Osteoblast (primary cell): ENCODE measurements around the gene TMEM244. TPM values are rescaled to one million over a fixed set of nuclear protein-coding genes. Genes with fewer than 3 reads are reported as not detected.

ENCODE experiments used
- DNase-seq: peaks from one replicate; pipeline ENCODE4 v3.0.0; 2011; ENCODE audit warnings: low spot score, mixed read lengths; ENCODE audit not compliant: insufficient read length; ENCODE audit errors: missing footprints
- H2AFZ ChIP-seq: 2 replicates; pipeline ENCODE4 v1.6.0; 2011; ENCODE audit warnings: mild to moderate bottlenecking, low read length
- H3K27ac ChIP-seq: 2 replicates; pipeline ENCODE4 v1.5.1; 2011; ENCODE audit warnings: mild to moderate bottlenecking, low read depth, low read length, moderate library complexity
- H3K27me3 ChIP-seq: 2 replicates; pipeline ENCODE4 v1.6.0; 2012; ENCODE audit warnings: mild to moderate bottlenecking, control low read depth, inconsistent platforms, low read length, moderate library complexity; ENCODE audit not compliant: insufficient read depth
- H3K36me3 ChIP-seq: 2 replicates; pipeline ENCODE4 v1.5.1; 2011; ENCODE audit warnings: mild to moderate bottlenecking, low read length, control low read depth, moderate library complexity; ENCODE audit not compliant: insufficient read depth
- H3K4me1 ChIP-seq: 2 replicates; pipeline ENCODE4 v1.5.1; 2011; ENCODE audit warnings: mild to moderate bottlenecking, low read length, control low read depth, moderate library complexity; ENCODE audit not compliant: insufficient read depth
- H3K4me2 ChIP-seq: 2 replicates; pipeline ENCODE4 v1.6.0; 2011; ENCODE audit warnings: mild to moderate bottlenecking, low read length; ENCODE audit not compliant: insufficient read depth
- H3K4me3 ChIP-seq: fragments of 200-600 bp; sonication (generic); 3 replicates; pipeline ENCODE4 v1.5.1; 2012; ENCODE audit warnings: mild to moderate bottlenecking, low read length, inconsistent platforms; ENCODE audit not compliant: insufficient read depth
- H3K79me2 ChIP-seq: 2 replicates; pipeline ENCODE4 v1.6.0; 2012; ENCODE audit warnings: mild to moderate bottlenecking, low read length, control low read depth, inconsistent platforms; ENCODE audit not compliant: insufficient read depth
- H3K9me3 ChIP-seq: 2 replicates; pipeline ENCODE4 v1.5.1; 2011; ENCODE audit warnings: low read depth, low read length, control low read depth
- H4K20me1 ChIP-seq: 2 replicates; pipeline ENCODE4 v1.6.0; 2012; ENCODE audit warnings: mild to moderate bottlenecking, low read length, control low read depth; ENCODE audit not compliant: insufficient read depth
- total RNA-seq: library from RNA; depleted of rRNA; stranded (reverse); fragments of >200 nt; gene quantifications from 2 replicates; pipeline ENCODE4 v1.2.3, GENCODE V29; 2012
- TF ChIP-seq, protein P1 (sequence below): IDR thresholded peaks from 2 replicates; pipeline ENCODE4 v1.5.1; 2011; ENCODE audit warnings: mild to moderate bottlenecking, low read depth, low read length, moderate library complexity; ENCODE audit errors: extremely low read depth

The TMEM244 gene
- total RNA-seq, 1 donor, result not detected

DNA sequence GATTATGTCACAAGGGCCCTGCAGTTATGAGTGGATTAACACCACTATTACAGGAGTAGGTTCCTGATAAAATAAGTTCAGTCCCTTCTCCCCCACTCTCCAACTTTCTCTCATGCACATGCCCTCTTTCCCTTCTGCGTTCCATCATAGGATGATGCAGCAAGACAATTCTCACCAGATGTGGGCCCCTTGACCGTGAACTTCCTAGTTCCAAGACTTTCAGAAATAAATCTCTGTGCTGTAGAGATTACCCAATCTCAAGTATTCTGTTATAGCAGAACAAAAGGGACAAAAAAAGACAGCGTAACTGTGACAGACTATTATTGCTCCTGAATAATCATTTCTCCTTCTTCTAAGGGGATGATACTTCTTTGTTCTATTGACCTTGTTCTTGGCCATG, 33.8 kb upstream of the TMEM244 start:
- Histone ChIP-seq H3K4me2 (no peak overlapping the region), H2AFZ (no peak overlapping the region), H3K9me3 (no peaks in the 10 kb centered on the region), H3K4me3 (no peak overlapping the region), H3K27ac (no peak overlapping the region), H4K20me1 (no peaks in the 10 kb centered on the region), H3K4me1 (peaks cover 6% of the 10 kb centered on the region), H3K79me2 (no peaks in the 10 kb centered on the region), H3K27me3 (no peaks in the 10 kb centered on the region), H3K36me3 (no peaks in the 10 kb centered on the region)
- no peak for DNase-seq
- TF ChIP-seq, protein P1, sequence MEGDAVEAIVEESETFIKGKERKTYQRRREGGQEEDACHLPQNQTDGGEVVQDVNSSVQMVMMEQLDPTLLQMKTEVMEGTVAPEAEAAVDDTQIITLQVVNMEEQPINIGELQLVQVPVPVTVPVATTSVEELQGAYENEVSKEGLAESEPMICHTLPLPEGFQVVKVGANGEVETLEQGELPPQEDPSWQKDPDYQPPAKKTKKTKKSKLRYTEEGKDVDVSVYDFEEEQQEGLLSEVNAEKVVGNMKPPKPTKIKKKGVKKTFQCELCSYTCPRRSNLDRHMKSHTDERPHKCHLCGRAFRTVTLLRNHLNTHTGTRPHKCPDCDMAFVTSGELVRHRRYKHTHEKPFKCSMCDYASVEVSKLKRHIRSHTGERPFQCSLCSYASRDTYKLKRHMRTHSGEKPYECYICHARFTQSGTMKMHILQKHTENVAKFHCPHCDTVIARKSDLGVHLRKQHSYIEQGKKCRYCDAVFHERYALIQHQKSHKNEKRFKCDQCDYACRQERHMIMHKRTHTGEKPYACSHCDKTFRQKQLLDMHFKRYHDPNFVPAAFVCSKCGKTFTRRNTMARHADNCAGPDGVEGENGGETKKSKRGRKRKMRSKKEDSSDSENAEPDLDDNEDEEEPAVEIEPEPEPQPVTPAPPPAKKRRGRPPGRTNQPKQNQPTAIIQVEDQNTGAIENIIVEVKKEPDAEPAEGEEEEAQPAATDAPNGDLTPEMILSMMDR, result no peak

DNA sequence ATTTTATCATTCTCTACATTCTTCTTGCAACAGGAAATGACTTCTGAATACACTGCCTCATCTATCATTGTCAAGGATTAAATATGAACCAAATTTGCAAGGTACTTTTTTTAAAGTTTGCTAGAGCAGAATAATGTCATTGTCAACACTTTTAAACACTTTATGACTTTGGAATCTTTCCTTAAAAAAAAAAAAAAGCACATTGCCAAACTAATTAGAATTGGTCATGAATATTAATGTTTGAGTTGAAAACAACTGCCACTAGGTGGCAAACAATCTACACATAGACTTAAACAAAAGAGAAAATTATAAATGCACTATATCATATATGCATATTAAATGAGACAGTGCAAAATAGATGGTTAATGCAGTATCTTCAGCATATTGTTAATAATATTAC, 32.5 kb upstream of the TMEM244 start:
- H3K27me3 ChIP-seq, result no peaks in the 10 kb centered on the region
- no peaks in the 10 kb centered on the region for H3K79me2 ChIP-seq
- no peak overlapping the region for H3K4me2 ChIP-seq
- DNase-seq, result peak; percentile 11
- TF ChIP-seq, protein P1, result peak; percentile 60
- H3K4me1 ChIP-seq, result peaks cover 11% of the 10 kb centered on the region
- H4K20me1 ChIP-seq, result no peaks in the 10 kb centered on the region
- H3K36me3 ChIP-seq, result no peaks in the 10 kb centered on the region
- no peak overlapping the region for H2AFZ ChIP-seq
- H3K9me3 ChIP-seq, result no peaks in the 10 kb centered on the region
- H3K27ac ChIP-seq, result no peak overlapping the region
- H3K4me3 ChIP-seq, result no peak overlapping the region

DNA sequence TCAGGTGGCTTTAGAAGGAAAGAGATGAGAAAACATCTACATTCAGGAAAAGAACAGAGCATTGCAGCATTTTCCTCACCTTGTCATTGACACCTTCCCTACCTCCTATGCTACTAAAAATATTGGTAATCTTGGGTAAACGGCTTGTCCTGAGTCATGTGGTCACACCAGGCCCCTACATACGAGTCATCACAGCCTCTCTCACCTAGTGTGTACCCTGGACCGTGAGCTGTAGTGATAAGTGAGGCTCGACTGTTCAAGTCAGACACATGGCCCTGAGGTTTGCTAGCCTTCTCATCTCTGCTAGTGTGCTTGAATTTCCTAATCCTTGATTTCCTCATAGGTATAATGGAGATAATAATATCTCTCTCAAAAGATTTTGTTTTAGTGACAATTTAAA, 29.6 kb upstream of the TMEM244 start:
- no peaks in the 10 kb centered on the region for H3K27me3 ChIP-seq
- H3K4me3 ChIP-seq, result no peak overlapping the region
- H3K4me1 ChIP-seq, result peaks cover 11% of the 10 kb centered on the region
- no peak overlapping the region for H3K4me2 ChIP-seq
- H3K9me3 ChIP-seq, result no peaks in the 10 kb centered on the region
- no peaks in the 10 kb centered on the region for H3K36me3 ChIP-seq
- H3K27ac ChIP-seq, result peak overlapping the region; percentile 50
- no peaks in the 10 kb centered on the region for H4K20me1 ChIP-seq
- no peak overlapping the region for H2AFZ ChIP-seq
- H3K79me2 ChIP-seq, result no peaks in the 10 kb centered on the region
- DNase-seq, result no peak
- TF ChIP-seq, protein P1, result no peak

DNA sequence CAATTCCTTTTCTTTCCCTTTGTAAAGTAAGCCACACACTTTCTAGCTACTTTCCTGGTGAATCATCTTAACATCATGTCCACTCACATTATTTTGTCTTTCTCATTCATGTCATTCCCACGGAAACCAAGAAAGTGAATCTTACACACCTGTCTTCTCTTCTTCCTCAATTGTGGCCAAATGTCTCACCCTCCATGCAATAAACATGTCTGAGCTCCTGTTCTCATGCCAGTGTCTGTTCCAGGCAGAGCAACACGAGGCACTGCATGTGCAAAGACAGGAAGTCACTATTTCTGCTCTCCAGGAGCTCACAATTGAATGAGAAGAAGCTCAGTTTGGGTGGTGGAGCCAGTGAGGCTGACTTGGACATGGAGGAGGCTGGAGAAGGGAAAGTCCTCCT, 29.0 kb upstream of the TMEM244 start:
- Histone ChIP-seq H4K20me1 (no peaks in the 10 kb centered on the region), H3K27ac (peak overlapping the region; percentile 50), H3K4me2 (peak overlapping the region; percentile 25), H3K4me1 (peaks cover 11% of the 10 kb centered on the region), H3K79me2 (no peaks in the 10 kb centered on the region), H3K9me3 (no peaks in the 10 kb centered on the region), H3K36me3 (no peaks in the 10 kb centered on the region), H2AFZ (peak overlapping the region; percentile 52), H3K27me3 (no peaks in the 10 kb centered on the region), H3K4me3 (no peak overlapping the region)
- TF ChIP-seq, protein P1, result no peak
- DNase-seq, result peak; percentile 18
